Measurements from ENCODE around the gene LOXHD1. TPM values are rescaled to one million over a fixed set of nuclear protein-coding genes. Genes with fewer than 3 reads are reported as not detected.

The LOXHD1 gene
- total and polyA plus RNA-seq, 10 of the 15 experiments (the other 5 are each of a cell fraction or from before 2014, with no cell fraction given), result not detected

GRCh38 chr18:46624127-46624526 lies 32.9 kb downstream of the LOXHD1 start:
- Histone ChIP-seq H2AFZ (ENCODE audit: control insufficient read depth, low read depth, low read length) (no peak overlapping the region), H3K4me2 (ENCODE audit: control insufficient read depth, insufficient read depth) (no peak overlapping the region), H3K4me1 (ENCODE audit: control insufficient read depth, insufficient read depth, low read length) (no peaks in the 10 kb centered on the region), H3K36me3 (ENCODE audit: control insufficient read depth in 2 of 2, insufficient read depth in 2 of 2, low read length in 1 of 2) (no peaks in the 10 kb centered on the region), H3K4me3 (no peak overlapping the region), H3K27ac (ENCODE audit: control insufficient read depth, insufficient read depth) (no peak overlapping the region), H3K27me3 (replicated peaks in 1 of 2; ENCODE audit: control insufficient read depth in 2 of 2, insufficient read depth in 2 of 2, low read length in 1 of 2) (peaks cover 0 to 2% of the 10 kb centered on the region in 2 experiments; a peak in 1 of 4 replicates), H3K9ac (ENCODE audit: control insufficient read depth, insufficient read depth, low read length) (no peak overlapping the region), H3K9me3 (replicated peaks; ENCODE audit: control insufficient read depth, insufficient read depth, low read length) (no peaks in the 10 kb centered on the region), H3K79me2 (ENCODE audit: control insufficient read depth, insufficient read depth, low read length) (no peaks in the 10 kb centered on the region), H4K20me1 (ENCODE audit: control insufficient read depth, insufficient read depth) (no peaks in the 10 kb centered on the region)
- intact Hi-C loops (cut with micrococcal nuclease; ENCODE audit: unreplicated experiment) (no loop called here), in situ Hi-C loops (cut with MboI) (no loop called here)
- ChIA-PET POLR2A (no interaction called here), SMC1A (ENCODE audit: uncharacterized antibody, unreplicated experiment) (interaction anchor here (1.4 kb wide), 1 partner anchor 342 kb away, joined by 6 read pairs; no protein-coding TSS in a partner anchor), CTCF (interaction anchor here (1.2 kb wide), 2 partner anchors 20 to 334 kb away, joined by 3 read pairs; no protein-coding TSS in a partner anchor), RAD21 (ENCODE audit: unreplicated experiment) (interaction anchor here (1.6 kb wide), 1 partner anchor 343 kb away, joined by 5 read pairs; no protein-coding TSS in a partner anchor)
- TF ChIP-seq PAX8 (IDR thresholded peaks at IDR 0.05) (no peak), CBFB (IDR thresholded peaks at IDR 0.05; ENCODE audit: low read depth) (no peak), SMAD1 (IDR thresholded peaks at IDR 0.05; ENCODE audit: low read depth, partially characterized antibody) (no peak), HDAC2 (IDR thresholded peaks at IDR 0.05) (no peak), NR2F1 (conservative IDR thresholded peaks at IDR 0.05) (no peak), BACH1 (IDR thresholded peaks at IDR 0.05; ENCODE audit: borderline replicate concordance) (no peak), CTCF (IDR thresholded peaks at IDR 0.05 in 2 of 3, conservative IDR thresholded peaks at IDR 0.05 in 1 of 3; ENCODE audit: control insufficient read depth in 2 of 3, extremely low read depth in 1 of 3, insufficient read depth in 1 of 3, low read depth in 3 of 3, low read length in 3 of 3) (no peak), POLR2A (IDR thresholded peaks at IDR 0.05; ENCODE audit: low read depth, low read length) (no peak), ATF2 (IDR thresholded peaks at IDR 0.05; ENCODE audit: low read length) (no peak), RAD21 (IDR thresholded peaks at IDR 0.05; ENCODE audit: insufficient read depth, low read depth, low read length) (no peak), BMI1 (IDR thresholded peaks at IDR 0.05; ENCODE audit: borderline replicate concordance) (no peak)
- FAIRE-seq (no peak), DNase-seq (ENCODE audit: low read depth, low spot score) (no peak), ATAC-seq (no peak)
- 65% methylated on average over 11 of the region's 11 CpGs for WGBS (ENCODE audit: insufficient coverage, insufficient replicate concordance, low lambda C conversion rate, missing lambda C conversion rate)
- no TSS peak for BruUV-seq (replicated peaks)

Measured in GM12878 (cell line).